Ecto neural progenitor cell (in vitro differentiated cells): ENCODE results near the gene DYRK4.

ENCODE experiments used
- DNase-seq: peaks from one replicate; pipeline ENCODE4 v3.0.0-alpha.2; 2018; ENCODE audit warnings: low spot score

DYRK4 gene

DNA sequence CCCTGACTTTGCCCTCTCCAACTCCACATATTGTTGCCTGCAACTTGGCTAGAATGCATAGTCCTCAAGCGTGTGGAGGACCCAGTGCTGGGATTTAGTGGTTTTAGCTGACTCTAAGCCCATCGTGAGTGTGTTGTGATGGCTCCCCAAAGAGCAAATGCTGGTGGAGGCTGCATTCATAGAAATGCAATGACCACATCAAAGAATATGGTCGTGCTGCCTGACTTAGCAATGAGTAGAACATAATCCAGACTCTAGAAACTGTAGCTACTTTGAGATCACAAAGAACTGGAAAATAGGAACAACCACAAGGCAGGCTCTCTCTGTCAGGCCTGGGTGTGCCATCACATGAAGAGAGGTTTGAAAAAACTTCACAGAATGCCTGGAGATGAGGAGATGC, 1.3 kb downstream of the DYRK4 start:
- no peak for DNase-seq

DNA sequence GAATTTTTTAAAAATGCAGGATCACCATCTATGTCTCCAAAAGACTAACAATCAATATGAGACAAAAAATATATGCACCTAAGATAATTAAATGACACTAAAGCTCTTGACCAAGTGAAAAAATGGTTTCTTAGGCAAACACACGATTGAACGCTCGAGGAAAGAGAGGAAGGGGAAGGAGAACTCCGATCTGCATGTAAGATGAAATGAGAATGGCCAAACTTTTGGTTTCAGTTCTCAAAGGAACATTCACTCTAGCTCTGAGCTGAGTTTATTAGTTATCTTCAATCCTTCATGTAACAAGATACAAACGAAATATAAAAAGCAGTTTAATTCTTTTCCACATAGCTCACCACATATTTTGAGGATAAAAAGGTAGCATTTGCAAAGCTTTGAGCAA, 2.8 kb downstream of the DYRK4 start:
- no peak for DNase-seq

DNA sequence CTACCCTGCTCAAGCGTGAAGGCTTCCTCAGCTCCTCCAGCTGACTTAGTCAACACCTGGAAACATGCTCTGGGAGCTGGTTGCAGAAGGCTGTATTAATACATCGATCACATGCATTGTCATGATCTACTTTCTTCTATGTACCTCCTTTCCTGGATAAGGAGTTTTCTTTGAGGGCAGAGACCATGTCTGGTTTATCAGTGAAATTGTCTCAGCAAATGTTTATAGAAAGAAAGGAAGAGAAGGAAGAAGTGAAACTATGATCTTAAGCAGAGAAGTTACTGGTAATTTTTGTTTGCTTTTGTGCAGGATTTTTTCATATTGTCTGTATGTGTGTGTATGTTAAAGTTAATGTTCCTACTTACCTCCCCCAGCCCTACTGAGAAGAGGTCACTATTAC, 4.5 kb downstream of the DYRK4 start:
- no peak for DNase-seq

DNA sequence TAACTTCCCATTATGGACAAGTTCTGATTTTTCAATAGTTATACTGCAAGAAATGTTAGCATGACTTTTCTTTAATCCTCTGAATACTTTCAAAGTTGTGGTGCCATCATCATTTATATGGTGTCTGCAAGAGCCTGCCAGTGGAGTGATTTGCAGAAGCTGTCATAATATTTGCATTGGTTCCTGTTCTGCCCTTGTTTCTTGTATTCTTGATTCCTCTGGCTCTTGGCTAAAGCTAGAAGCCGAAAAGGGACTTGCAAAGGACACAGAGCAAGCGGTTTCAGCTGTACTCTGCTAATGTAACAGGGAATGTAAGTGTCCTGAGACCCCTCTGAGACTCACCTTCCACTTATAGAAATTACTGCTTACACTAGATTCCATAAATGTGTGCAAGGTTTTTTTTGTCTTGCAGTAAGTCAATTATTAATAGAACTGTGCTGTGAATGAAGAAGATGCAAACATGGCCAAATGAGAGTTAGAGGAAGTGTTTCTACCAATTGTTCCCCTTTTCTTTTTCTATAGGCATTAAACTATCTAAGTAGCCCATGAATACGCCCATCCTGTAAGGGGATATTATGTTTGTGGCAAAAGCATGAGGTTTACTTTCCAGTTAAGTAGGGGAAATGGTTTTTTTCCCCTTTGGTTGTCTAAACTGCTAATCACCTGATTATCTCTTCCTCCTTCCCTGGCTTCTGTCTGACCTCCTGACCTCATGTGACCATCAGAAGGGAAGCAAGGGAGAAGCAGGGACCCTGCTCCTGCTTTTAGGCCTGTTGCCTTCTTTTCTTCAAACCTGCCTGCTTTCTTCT, 5.3 kb downstream of the DYRK4 start:
- DNase-seq: no peak

DNA sequence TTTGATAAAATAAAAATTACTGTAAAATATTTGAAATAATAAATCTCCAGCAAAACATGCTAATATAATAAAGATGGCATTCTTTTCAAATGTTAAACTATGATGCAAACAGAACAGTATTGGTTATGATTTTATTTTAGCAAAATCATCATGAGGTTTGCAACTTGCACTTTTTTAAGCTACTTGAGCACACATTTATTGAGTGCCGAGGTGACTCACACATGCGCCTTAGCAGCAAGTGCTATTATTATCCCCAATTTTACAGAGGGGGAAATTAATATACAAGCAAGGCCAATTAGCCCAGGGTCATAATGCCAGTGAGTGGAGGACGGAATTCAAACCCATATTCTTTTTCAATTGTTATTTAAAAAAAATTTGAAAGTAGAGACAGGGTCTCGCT, 7.3 kb downstream of the DYRK4 start:
- no peak for DNase-seq

DNA sequence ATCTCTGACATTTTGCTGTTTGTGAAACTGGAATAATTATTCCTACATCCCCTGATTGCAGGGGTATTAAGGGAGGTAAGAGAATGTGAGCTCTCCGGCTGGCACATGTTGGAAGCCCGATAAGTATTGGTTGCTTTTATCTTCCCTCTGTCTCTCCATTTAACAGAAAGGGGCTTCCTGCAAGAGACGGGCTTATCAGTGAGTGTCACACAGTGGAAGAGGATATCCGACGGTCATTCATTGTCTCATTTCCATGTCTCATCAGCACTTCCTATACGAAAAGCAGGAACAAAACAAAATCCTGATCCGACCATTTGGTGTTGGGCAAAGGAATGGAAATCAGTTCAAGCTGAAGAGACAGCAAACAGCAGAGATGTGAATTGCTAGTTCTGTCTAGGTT, 10.7 kb downstream of the DYRK4 start:
- DNase-seq: peak; percentile 16

DNA sequence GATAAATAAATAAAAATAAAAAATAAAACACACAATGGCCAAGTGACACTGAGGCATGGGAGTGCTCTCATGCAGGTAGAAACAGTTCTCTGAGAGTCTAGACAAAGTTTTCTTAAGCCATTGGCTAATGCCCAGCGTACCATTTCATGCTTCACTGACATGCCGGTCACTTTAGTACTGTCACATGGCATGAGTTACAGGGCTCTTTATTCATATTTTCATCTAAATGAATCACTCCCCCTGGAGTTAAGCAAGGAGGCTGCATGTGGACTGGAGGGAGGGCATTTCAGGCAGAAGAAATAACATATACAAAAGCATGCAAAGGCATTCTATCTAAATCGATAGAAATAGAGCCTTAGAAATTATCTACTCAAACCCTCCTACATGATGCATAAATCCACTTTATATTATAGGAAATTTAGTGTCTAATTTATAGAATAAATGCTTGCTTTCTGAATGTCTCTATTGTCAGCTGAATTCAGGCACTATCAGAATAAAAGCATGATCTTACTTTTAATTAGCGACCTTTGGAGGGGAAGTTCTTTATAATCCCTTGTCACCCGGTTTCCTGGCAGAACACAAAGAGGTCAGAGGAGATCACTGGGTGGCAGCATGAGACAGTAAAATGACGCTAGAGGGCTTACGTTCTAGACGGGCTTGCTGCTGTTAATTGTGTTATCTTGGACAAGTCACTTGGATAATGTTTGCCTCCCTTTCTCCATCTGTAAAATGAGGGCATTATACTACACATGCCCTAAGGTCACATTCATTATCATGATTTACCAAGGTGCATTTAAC, 17.5 kb downstream of the DYRK4 start:
- DNase-seq: peak; percentile 47

DNA sequence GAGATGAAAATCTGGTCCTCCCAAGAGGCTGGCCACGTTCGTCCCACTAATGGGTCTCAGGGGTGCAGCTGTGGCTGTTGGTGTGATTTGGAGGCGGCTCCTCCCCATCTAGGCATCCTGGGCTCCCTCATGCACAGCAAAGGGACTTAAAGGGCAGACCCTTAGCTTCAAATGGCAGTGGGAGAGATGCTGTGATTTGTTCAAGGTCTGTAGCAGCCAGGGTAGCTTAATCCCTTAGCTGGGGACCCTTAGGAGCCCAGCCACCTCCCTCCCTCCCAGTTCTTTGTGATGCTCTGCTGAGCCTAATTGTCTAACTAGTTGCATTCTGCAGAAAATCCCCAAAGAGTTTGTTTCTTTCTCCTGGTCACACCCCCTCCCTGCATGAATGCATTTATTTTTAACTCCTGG, 18.3 kb downstream of the DYRK4 start:
- DNase-seq: peak; percentile 62

DNA sequence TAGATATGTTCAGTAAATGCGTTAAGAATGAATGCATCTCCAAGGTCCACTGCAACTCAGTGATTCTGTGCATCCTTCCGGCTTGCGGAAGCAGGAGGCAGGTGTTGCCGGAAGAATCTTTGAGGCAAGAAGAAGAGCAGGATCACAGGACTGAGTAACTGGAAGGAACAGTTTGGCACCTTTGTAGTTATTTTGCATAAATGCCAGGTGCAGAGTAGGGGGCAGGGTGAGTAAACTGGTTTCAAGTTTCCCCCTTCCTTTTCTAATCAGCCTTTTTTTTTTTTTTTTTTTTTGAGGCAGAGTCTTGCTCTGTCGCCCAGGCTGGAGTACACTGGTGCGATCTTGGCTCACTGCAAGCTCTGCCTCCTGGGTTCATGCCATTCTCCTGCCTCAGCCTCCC, 22.3 kb downstream of the DYRK4 start:
- peak; percentile 12 for DNase-seq

DNA sequence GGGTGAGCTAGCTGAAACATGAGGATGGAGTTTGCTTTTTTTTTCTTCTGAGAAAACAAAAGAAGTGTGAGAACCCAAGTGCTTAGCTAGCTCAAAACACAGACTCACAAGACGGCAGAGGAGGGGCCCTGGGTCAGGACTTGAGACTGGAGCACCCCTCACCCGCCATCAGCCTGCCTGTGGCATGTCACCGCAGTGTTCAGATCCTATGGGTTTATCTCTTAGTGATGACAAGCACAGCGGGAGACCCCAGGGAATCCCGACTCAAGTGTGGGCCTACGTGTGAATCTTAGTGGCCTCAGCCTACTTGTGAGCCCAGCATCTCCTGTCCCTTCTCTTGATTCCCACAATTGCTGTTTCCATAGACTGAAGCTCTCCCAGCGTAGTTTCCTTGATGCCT, 22.9 kb downstream of the DYRK4 start:
- no peak for DNase-seq

DNA sequence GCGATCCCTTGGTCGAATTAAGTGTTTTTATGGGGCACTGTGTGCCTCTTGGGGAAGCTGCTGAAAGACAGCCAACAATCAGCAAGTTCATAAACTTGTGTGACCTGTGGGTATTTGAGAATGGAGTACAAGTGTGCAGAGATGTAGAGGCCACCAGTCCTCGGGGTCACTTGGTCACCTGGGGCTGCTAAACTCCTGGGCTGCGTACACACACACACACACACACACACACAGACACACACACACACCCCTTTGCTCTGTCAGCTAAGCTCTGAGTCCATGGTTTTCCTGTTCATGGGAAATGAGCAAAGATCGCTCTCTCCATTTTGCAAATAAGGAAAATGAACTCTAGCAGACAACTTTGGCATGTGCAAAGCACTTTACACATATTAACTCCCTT, 24.5 kb downstream of the DYRK4 start:
- no peak for DNase-seq

DNA sequence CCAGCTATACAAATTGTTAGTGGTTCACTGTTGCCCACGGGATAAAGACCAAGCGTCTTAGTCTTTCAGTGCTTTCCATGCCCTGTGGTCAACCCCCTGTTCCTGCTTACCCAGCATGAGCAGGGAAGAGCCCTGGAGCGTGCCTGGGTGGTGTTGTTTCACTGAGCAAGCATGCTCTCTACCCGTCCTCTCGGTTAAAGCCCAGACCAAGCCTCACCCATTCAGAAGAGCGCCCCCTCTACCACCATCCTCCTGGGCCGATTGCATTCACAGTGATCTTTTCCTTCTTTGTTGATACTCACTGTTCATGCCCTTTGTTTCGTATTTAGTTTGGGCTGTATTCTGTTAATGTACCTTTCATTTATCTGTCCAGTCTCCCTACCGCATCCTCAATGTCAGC, 25.1 kb downstream of the DYRK4 start:
- peak; percentile 53 for DNase-seq

DNA sequence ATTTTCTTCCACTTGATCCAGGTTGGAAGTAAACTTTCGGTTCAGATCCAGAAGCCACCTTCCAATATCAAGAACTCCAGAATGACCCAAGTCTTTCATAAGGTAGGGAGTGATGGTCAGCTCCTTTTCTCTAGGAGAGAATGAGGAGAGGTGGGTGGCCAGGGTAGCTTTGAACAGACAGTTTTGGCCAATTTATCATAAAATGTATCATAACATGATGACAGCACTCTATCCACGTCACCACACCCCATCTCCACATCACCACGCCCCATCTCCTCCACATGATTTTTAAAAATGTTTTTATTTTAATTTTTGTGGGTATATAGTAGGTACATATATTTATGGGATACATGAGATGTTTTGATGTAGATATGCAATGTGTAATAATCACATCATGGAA, 26.9 kb downstream of the DYRK4 start:
- DNase-seq: peak; percentile 7

DNA sequence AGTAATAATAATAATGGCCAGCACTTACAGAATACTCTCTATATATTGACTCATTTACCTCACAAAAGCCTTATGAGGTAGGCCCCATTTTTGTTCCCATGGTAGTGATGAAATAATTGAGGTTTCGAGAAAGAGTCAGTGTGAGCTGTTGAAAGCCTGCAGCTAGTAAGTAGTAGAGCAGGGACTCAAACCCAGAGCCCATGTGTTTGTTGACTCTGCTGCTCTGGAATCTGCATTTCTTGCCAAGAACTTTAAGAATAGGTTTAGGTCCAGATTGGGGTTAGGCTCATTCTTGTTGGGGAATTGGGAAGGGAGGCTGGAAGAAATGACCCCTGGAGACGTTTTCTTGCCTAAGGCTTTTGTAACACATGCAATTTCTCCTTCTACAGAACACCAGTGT, 27.9 kb downstream of the DYRK4 start:
- peak; percentile 9 for DNase-seq

DNA sequence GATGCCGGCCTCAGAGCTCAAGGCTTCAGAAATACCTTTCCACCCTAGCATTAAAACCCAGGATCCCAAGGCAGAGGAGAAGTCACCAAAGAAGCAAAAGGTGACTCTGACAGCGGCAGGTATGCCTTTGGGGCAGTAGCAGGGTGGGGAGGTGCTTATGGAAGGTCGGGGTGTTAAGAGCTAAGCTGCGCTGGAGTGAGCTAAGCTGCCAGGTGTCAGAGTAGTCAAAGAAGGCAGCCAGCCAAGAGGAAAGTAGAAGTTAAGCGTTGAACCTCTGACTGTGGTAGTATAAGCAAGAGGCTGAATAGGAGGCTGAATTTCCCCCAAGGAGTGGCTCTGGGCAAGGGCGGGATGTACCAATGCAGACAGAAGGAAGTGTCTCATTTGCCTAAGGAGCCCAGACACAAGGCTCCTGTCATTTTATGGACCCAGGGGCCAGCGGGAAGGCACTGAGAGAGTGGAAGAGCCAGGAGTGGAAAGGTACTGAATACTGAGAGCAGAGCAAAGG, 29.2 kb downstream of the DYRK4 start:
- DNase-seq: peak; percentile 30

DNA sequence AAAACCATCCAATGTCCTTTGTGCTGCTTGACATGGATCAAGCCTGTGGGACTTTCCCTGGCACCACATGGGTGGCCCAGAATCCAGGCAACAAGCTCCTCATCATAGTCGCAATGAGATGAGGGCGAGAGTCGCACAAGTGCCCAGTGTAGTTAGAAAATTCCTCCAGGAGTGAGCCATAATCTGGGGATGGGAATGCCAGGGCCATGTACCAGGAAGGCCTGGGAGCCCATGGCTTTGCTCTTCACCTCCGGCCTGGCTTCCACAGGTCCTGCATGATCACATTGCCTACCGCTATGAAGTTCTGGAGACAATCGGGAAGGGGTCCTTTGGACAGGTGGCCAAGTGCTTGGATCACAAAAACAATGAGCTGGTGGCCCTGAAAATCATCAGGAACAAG, 33.9 kb downstream of the DYRK4 start:
- DNase-seq: no peak

DNA sequence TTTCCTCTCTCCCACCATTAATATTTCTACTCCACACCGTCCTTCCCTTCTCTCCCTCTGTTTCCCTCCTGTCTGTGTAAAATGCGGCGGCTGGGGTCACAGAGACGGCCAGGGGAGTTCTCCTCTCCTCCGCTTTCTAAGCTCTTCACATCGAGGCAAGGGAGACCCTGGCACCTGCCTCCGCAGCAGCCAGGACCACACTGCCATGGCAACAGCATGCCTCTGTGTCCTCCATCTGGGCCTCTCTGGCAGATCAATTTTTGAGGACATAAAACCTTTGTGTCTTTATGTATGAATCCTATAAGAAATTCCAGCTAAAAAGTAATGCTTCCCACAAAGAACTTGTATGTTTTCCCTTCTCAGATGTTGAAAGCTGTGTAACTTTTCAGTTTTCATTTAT, 41.4 kb downstream of the DYRK4 start:
- DNase-seq: no peak

DNA sequence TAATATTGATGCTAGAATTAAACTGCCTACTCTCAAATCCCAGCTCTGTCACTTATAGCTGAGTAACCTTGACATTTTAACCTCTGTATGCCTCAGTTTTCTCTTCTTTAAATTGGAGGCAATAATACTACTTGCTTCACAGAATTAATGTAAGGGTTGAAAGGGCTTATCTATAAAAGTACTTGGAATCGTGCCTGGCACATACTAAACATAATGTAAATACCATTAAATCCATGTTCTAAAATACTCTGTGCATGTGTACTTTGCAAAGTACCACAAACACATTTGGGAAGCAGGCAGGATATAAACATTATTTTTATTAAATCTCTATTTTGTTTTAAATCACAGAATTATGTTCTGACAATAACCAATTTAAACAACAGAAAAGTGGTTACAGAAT, 41.9 kb downstream of the DYRK4 start:
- no peak for DNase-seq

DNA sequence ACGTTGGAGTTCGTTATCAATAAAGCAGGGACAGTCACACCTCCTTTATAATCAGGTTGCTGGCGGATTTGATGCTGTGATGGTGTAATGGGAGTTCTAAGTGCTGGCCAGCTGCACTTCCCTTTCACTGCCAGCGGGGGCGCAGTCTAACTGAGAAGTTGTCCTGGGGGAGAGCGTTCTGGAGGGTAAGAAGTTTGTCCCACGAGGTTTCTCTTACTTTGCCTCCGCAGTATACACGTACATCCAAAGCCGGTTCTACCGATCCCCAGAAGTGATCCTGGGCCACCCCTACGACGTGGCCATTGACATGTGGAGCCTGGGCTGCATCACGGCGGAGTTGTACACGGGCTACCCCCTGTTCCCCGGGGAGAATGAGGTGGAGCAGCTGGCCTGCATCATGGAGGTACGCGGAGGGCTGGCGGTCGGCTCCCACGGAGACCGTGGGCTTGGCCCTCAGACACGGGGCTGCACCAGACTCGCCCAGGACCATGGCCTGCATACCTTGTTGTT, 42.7 kb downstream of the DYRK4 start:
- peak; percentile 84 for DNase-seq

DNA sequence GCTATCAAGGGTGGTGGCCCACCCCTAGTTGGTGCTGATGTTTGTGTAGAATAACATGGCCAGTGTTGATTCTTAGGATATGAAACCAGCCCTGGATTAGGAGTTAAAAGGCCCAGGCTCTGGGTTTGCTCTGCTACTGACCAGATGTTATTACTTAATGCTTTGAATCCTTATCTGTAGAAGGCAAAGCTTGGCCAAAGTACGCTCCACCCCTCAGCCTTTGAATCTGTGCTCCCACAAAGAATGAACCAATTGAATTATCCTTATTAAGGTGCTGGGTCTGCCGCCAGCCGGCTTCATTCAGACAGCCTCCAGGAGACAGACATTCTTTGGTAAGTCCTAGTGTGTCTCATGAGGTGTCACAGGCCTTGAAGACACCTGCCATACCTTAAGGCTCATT, 45.0 kb downstream of the DYRK4 start:
- no peak for DNase-seq

DNA sequence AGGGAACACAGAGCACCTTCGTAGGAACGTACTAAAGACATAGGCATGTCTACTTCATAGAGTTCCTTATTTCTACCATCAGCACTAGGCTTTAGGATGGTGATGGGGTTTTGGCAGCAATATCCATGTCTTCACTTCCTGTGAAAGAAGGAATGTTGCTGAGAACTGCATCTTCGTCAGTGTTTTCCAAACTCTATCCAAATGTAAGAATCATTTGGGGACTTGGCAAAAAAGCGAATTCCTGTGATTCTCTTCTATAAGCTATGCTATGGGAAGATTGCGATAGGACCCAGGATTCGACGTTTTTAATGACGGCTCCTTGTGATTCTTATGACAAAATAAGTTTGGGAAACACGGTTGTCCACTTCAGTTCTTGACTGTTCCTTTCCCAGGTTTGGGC, 47.1 kb downstream of the DYRK4 start:
- DNase-seq: no peak

DNA sequence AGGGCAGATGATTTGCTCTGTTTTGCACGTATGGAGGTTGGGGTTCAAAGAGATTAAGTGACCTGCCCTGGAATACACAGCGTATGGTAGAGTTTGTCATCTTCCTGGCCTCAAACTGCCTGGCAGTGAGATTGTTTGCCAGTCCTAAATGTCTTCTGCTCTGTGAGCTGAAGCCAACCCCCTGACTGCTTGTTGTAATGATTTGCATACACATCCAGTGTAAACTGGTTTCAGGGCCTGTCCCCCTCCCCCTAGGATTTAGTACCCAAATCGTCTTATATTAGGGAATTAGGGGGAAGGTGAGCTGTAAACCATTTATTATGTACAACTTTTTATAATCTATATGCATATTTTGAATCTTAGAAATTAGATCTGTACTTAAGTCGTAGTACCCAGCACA, 48.5 kb downstream of the DYRK4 start:
- no peak for DNase-seq

DNA sequence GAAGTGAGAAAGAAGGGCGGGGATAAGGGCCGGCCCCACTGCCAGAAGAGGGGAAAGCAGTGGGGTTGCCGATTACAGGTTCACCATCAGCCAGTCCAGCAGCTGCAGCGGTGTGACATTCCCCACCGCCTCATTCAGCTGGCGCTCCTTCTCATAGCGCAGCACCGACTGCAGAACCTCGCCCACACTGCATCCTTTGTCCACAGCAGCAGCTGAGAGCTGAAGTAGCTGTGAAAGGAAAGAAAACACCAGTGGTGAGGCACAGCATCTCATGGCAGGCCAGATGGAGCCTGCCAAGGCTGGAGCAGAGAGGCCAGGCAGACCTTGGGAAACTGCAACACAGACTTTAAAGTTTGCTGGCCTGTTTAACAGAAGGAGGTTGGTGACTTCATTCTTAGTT, 53.7 kb downstream of the DYRK4 start:
- no peak for DNase-seq
